ENCODE measurements around the gene PDCD1LG2. TPM values are rescaled to one million over a fixed set of nuclear protein-coding genes. Genes with fewer than 3 reads are reported as not detected.
A peak's percentile ranks its signal among the peaks of the same experiment; 100 is the strongest.

The PDCD1LG2 gene
- total RNA-seq, 1 donor from 2014 or later: 8.8 TPM

DNA sequence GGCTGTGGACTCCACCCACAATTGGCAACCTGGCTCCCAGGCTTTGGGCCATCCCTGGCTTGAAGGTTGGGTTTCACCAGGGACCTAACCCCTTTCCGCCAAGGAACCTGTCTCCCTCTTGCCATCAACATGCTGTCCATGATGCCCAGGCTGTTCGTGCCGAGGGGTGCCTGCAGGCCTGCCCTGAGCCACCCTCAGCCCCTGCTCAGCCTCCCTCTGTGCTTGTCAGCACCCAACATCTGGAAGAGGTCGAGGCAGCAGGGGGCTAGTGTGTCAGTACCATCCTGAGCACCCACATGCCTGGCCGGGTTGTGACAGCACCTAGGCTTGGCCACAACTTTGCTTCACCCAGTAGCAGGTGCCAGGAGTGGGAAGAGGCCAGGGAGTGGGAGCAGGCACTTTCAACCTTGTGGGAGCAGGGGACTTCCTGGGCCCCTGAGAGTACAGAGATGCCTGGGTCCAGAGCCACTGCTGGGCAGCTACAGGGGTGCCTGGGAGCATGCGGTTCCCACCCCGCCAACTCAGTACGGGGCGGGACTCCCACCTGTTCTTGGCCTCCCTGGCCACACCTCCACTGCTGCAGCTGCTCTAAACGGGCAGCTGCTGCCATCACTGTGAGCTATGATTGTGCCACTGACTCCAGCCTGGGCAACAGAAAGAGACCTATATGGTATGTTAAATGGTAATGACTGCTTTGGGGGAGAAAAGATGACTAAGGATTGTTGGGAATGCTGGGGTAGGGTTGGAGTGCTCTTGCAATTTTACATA is 6.3 kb downstream of the PDCD1LG2 start:
- FAIRE-seq (no peak), DNase-seq (ENCODE audit: low read depth) (no peak)
- Mint-ChIP-seq H3K9me3 (ENCODE audit: unreplicated experiment) (peaks cover 11% of the 10 kb centered on the region), H3K4me1 (ENCODE audit: low read depth, unreplicated experiment) (peaks cover 46% of the 10 kb centered on the region), H3K27ac (ENCODE audit: unreplicated experiment) (no peak overlapping the region), H3K4me3 (ENCODE audit: unreplicated experiment) (no peak overlapping the region), H3K27me3 (ENCODE audit: low read depth, unreplicated experiment) (no peaks in the 10 kb centered on the region), H3K36me3 (ENCODE audit: low read depth, unreplicated experiment) (peaks cover 13% of the 10 kb centered on the region)
- H3K36me3 ChIP-seq (ENCODE audit: insufficient read depth, low read length): no peaks in the 10 kb centered on the region
- H2AFZ ChIP-seq (ENCODE audit: low read depth, low read length): no peak overlapping the region
- no peaks in the 10 kb centered on the region for H3K27me3 ChIP-seq (ENCODE audit: insufficient read depth, low read length)
- H3K4me3 ChIP-seq (ENCODE audit: insufficient read depth, low read depth, low read length): no peak overlapping the region
- H3K27ac ChIP-seq (ENCODE audit: low read depth, low read length): no peak overlapping the region
- H4K20me1 ChIP-seq (ENCODE audit: insufficient read depth, low read length): no peaks in the 10 kb centered on the region
- no peaks in the 10 kb centered on the region for H3K9me3 ChIP-seq (ENCODE audit: insufficient read depth, low read depth, low read length)
- no peak overlapping the region for H3K9ac ChIP-seq (ENCODE audit: low read length)
- H3K4me2 ChIP-seq (ENCODE audit: low read length): no peak overlapping the region
- peaks cover 38% of the 10 kb centered on the region for H3K4me1 ChIP-seq (ENCODE audit: insufficient read depth, low read length)
- H3K79me2 ChIP-seq (ENCODE audit: insufficient read depth, low read length): peaks cover 71% of the 10 kb centered on the region
- TF ChIP-seq CTCF (IDR thresholded peaks at IDR 0.05; ENCODE audit: insufficient read depth, low read depth, low read length) (no peak), EZH2 (IDR thresholded peaks at IDR 0.05; ENCODE audit: insufficient read depth, low read length) (no peak)

DNA sequence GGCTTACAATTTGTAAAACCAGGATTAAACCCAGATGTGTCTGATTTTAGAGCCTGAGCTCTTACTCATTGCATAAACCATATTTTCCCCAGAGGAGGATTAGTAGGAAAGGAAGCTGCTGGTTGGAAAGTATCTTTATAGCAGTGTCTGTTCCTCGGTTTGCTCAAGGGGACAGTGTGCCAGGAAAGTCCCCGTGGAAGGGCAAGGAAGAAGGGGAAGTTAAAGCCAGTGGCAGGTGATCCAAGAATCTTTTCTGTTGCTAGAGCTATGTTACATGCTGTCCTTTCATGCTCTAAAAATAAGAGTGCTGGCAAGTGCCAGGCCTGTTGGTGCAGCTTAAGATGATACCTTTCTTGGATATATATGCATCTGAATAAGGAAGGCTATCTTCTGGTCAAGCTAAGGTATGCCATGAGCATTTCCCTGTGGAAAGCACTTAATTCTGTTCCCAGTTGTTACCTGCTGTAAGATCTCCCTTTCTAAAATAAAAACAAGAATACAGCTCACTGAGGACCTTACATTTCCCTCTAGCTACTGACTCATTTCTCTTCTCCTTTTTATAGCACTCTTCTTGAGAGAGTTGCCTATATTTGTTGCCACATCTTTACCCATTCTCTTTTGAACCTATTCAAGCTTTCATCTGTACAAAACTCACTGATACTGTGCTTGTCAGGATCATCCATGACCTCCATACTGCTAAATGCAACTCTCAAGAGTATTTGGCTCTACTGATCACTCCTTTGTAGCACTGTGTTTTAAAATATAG is 8.0 kb downstream of the PDCD1LG2 start:
- no peaks in the 10 kb centered on the region for H3K27me3 Mint-ChIP-seq (ENCODE audit: low read depth, unreplicated experiment)
- DNase-seq (ENCODE audit: low read depth): no peak
- H3K9me3 Mint-ChIP-seq (ENCODE audit: unreplicated experiment): peaks cover 11% of the 10 kb centered on the region
- Histone ChIP-seq H3K4me1 (ENCODE audit: insufficient read depth, low read length) (peaks cover 22% of the 10 kb centered on the region), H3K9ac (ENCODE audit: low read length) (no peak overlapping the region), H3K27ac (ENCODE audit: low read depth, low read length) (no peak overlapping the region), H3K4me2 (ENCODE audit: low read length) (peak overlapping the region; percentile 11), H3K36me3 (ENCODE audit: insufficient read depth, low read length) (peaks cover 2% of the 10 kb centered on the region), H3K27me3 (ENCODE audit: insufficient read depth, low read length) (no peaks in the 10 kb centered on the region), H3K79me2 (ENCODE audit: insufficient read depth, low read length) (peaks cover 54% of the 10 kb centered on the region), H2AFZ (ENCODE audit: low read depth, low read length) (no peak overlapping the region), H4K20me1 (ENCODE audit: insufficient read depth, low read length) (no peaks in the 10 kb centered on the region), H3K4me3 (ENCODE audit: insufficient read depth, low read depth, low read length) (no peak overlapping the region), H3K9me3 (ENCODE audit: insufficient read depth, low read depth, low read length) (no peaks in the 10 kb centered on the region)
- TF ChIP-seq CTCF (IDR thresholded peaks at IDR 0.05; ENCODE audit: insufficient read depth, low read depth, low read length) (no peak), EZH2 (IDR thresholded peaks at IDR 0.05; ENCODE audit: insufficient read depth, low read length) (no peak)
- H3K4me3 Mint-ChIP-seq (ENCODE audit: unreplicated experiment): no peak overlapping the region
- peaks cover 27% of the 10 kb centered on the region for H3K36me3 Mint-ChIP-seq (ENCODE audit: low read depth, unreplicated experiment)
- H3K27ac Mint-ChIP-seq (ENCODE audit: unreplicated experiment): no peak overlapping the region
- FAIRE-seq: no peak
- H3K4me1 Mint-ChIP-seq (ENCODE audit: low read depth, unreplicated experiment): peaks cover 30% of the 10 kb centered on the region

Measured in astrocyte (in vitro differentiated cells and primary cell).